Stimulated activated CD4-positive, alpha-beta T cell treated with anti-CD3 and anti-CD28 coated beads, Interleukin-1b, Interleukin-23, amount 100 ng/mL, for 24 hours (primary cell): ENCODE results near the gene XIRP2.

Experiments used
- DNase-seq, 4 experiments: peaks; one replicate each; pipeline ENCODE4 v3.0.0-alpha.2; 2020; ENCODE audit warnings: low read depth in 4 of 4, low spot score in 1 of 4

XIRP2 gene

DNA sequence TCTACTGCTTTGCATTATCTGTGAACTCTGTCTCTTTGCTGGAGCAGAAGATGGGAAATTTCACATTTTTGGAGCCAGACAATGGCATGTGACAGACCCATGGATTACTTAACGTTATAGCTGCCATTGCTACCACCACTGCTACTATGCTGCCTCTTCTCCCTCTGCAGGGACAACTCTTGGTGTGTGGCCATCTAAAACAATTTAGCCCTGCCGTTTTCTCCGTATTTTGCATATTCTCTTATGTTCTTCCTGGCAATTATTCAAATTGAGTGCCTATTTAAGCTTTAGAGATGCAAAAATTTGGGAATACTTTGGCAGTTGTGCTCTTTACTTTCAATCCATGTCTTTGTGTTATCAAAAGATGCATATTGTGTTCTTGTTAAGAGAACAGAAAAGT is 386.8 kb downstream of the XIRP2 start:
- no peak for DNase-seq

DNA sequence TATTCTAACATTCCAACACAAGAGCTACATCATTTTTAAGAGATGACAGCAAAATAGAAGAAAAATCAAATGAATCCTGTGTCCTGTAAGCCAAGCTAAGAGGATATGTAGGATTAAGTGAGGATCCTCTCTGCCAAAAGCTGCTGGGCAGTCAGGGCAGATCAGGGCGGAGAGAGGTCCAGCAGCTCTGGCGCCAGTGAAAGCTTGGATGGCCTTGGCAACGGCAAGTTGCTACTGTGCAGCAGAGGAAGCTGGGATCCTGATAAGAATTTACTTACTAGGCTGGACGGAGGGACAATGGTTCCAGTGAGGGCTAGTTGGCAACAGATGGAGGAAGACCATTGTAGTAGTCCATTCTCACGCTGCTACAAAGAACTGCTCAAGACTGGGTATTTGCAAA is 391.5 kb downstream of the XIRP2 start:
- no peak for DNase-seq

DNA sequence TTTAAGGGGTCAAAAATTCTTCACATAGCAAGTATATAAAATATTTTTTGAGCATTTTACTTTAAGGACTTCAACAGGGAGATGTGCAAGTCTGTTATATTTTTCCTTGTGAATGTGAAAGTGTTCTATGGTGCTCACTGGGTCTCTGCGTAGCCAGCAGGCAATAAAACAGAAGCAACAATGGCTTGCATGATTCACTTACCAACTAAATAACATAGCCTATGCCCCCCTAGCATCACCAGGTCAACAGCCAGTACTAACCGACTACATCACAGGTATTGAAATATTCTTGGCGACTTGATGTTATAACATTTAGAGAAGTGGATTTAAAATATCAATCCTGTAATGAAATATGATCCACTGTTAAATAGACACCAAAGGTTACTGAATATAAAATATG is 398.9 kb downstream of the XIRP2 start:
- no peak for DNase-seq

DNA sequence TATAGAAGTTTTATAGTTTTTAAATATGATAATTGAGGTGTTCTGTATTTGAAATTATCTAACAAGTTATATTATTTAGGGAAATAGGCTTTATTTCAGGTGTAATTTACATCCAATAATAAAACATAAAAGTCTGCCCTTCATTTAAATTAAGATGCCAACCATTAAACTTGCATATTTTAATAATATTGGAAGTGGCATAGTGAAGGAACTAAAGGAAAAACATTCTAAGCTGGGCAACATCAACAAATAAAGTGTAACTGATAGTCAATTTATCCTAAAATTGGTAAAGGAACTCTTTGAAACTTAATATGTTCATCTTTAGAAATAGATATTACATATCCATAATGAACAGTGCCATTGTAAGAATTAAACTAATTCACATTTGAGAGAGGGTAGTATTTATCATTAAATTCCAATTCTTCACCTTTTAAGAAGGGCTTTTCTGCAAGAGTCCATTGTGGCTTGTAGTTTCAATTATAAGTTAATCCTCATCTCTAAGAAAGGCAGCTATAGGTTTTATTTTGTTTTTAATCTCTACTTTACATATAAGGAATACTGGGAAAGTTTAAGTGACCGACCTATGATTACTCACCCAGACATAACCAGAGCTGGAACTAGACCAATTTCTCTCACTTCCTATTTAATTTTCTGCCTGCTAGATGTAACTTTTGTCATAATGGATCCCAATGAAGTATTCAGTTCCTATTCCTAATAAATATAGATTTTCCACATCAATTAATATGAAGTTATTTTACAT is 401.6 kb downstream of the XIRP2 start:
- no peak for DNase-seq

DNA sequence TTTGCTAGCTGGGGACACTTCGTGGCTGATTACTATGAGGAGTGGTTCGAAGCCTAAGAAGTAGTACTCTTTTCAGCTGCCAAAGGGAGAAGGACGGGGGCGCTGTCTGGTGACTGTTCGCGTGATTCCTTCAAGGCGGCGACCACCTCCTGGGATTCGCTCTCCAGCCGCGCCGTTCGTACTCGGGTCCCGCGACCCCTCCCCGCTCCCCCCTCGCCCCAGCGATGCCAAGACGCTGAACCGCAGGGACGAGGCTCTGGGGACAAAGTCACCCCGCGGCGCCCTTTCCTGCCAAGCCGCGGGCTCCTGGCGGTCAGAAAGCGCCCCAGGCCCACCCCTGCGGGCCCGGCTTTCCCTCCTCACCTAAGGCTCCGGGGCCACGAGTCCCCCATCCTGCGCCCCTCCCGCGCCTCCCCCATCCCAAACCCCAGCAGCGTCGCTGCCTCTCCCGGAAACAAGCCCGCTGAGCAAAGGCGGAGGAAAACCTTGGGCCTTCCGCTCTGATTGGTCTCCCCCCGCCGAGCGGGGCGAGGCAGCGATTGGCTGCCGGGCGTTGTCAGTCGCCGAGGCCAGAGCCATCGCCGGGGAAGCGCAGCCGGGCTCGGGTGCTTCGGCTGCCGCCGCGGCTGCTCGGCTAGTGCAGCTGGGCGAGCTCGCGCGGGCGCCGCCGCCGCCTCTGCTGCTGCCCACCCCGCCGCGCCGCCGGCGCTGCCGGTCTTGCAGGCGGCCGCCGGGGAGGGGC is 404.3 kb downstream of the XIRP2 start, which contains the start of gene B3GALT1:
Gene B3GALT1, plus strand, starts transcription at position 572 of the 742 bp plus-strand sequence.
- DNase-seq = peak in 3 of 4 experiments; percentile 28 to 48 (median 44)

DNA sequence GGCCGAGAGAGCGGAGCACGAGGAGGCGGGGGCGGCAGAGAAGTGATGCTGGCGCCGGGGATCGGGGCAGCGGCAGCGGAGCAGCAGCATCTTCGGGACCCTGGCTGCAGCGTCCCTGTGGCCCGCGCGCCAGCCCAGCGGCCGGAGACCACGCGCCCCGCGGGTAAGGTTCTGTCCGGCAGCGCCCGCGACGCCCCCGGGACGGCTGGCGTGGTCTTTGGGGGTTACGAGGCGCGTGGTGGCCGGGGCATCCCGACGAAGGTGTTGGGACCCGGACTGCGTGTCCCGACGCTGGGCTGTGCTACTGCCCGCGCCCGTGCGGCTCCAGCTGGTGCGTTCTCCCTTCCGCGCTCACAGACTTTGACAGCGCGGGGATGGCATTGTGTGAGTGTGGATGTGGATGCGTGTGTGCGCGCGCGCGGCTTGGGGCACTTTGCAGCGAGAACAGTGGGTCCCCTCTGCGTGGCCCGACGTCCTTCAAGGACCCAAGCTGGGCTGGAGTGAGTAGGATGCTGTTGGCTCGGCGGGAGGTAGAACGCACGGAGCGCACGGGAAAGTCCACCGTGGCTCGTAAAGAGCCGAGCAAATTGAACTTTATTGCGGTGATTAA is 405.0 kb downstream of the XIRP2 start:
- no peak for DNase-seq

DNA sequence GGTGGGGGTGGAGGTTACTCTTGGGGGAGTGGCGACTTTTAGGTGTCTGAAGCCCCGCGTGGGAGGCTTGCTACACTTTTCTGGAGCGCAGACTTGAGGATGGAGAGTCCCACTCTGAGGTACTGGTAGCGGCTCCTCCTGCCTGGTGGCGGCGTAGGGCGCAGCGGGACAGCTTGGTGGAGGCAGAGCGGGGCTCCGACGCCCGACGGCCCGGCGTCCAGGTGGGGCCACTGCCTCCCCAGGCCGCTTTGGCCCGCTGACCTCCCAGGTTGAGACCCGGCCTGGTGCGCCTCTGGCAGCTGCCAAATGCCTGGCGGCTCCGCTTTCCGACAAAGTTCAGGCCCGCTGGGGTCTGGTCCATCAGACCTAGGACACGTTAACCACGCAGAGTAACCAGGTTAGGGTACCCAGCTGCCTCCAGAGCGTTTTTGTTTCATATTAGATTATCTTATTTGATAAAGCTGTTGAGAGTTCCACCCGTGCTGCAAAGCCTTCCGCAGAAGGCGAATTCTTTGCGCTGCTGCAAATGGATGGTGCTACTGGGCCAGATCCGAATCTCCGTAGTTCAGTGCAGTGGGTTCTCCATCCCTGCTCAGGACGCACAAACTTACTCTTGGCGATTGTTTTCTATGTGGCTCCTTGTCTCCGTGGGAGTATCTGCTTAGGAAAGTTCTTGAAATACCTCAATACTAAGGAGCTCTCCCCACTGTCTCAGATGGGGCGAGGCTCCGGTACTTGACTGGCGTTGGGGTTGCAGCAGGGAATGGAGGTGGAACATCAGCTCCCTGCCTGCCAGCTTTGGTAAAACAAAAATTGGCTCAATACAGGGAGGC is 405.9 kb downstream of the XIRP2 start:
- DNase-seq = no peak

DNA sequence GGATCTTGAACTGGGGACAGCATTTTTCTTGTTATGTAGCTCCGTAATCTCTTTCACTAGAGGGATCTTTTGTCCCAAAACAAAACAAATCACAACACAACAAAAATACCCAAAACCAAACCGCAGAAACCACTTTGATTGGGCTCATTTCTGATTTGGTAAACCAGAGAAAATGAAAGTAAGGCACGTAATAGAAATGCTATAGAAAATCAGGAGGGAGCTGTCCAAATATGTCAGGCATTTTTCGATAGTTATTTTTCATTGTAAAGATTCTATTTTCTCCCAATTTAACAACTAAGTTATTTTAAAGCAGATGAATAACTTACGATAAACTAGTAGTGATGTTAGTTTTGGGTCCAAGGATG is 406.5 kb downstream of the XIRP2 start:
- no peak for DNase-seq

DNA sequence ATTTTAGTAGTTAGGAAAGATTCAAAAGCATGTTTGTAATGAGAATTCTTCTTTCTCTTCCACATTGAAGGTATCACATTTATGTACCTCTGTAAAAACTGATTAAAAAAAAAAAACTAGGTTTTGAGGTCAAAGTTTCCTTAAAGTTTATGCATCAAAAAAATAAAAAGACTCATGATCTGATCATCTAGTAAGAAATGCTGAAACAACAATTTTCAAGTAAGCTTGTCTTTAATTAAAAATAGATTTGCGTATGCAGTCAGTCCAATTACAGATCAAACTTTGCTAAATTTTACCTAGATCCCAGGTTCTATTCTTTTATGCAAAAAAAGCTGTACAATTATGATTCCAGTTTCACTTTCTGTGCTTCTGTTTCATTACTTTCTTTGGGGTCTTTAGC is 409.0 kb downstream of the XIRP2 start:
- DNase-seq = no peak

DNA sequence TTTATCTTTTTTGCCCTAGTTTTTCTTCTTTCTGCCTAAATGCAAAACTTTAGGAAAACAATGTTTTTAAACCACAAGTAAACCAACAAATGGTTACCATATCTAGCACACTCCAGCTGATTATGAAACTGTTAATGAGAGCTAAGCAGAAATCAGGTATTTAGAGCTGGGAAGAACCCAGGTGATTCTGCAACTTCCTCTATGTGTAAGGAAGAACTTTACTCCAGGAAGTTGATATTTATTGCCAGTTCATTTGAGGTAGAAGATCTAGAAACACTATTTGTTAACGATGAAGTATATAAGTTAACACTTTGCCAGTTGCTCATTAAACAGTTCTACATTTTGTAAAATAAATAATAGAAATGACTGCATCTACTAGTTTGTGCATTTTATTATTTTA is 409.7 kb downstream of the XIRP2 start:
- no peak for DNase-seq
